OCI-LY3 (cell line): ENCODE results near the gene CBX1.

ENCODE experiments used
- H2AFZ ChIP-seq: fragments of 200-600, 300-600 bp; shearing (Covaris generic); 2 replicates; pipeline ENCODE4 v1.6.0; 2014; ENCODE audit warnings: antibody characterized with exemption, low read depth, low read length
- H3K27ac ChIP-seq: fragments of 200-600, 300-600 bp; sonication (generic); 2 replicates; pipeline ENCODE4 v1.5.1; 2014; ENCODE audit warnings: mild to moderate bottlenecking, low read length, moderate library complexity, mixed read lengths
- H3K27me3 ChIP-seq: fragments of 200-600, 300-600 bp; sonication (generic); 2 replicates; pipeline ENCODE4 v1.6.1; 2014; ENCODE audit warnings: low read depth, low read length, mixed read lengths
- H3K36me3 ChIP-seq: fragments of 200-600, 300-600 bp; sonication (generic); replicated peaks from 2 replicates; pipeline ENCODE3; 2014; ENCODE audit warnings: low read depth, low read length, mixed read lengths
- H3K4me1 ChIP-seq: fragments of 300-600, 200-600 bp; sonication (generic); 2 replicates; pipeline ENCODE4 v1.6.1; 2014; ENCODE audit warnings: low read length, mixed read lengths
- H3K4me2 ChIP-seq: fragments of 200-600, 300-600 bp; sonication (generic); 2 replicates; pipeline ENCODE4 v1.6.1; 2014; ENCODE audit warnings: low read length, mixed read lengths
- H3K4me3 ChIP-seq: fragments of 300-600, 200-600 bp; sonication (generic); 2 replicates; pipeline ENCODE4 v1.5.1; 2014; ENCODE audit warnings: antibody characterized with exemption, mild to moderate bottlenecking, low read length, moderate library complexity
- H3K79me2 ChIP-seq: fragments of 300-600, 200-600 bp; shearing (Covaris generic); 2 replicates; pipeline ENCODE4 v1.6.1; 2014; ENCODE audit warnings: mild to moderate bottlenecking, low read length, mixed read lengths
- H3K9ac ChIP-seq: fragments of 300-600, 200-600 bp; shearing (Covaris generic); 2 replicates; pipeline ENCODE4 v1.6.0; 2014; ENCODE audit warnings: mild to moderate bottlenecking, low read length, moderate library complexity
- H3K9me3 ChIP-seq: fragments of 200-600, 300-600 bp; shearing (Covaris generic); 2 replicates; pipeline ENCODE4 v1.6.1; 2014; ENCODE audit warnings: low read length, mixed read lengths; ENCODE audit not compliant: insufficient read depth
- H4K20me1 ChIP-seq: fragments of 200-600, 300-600 bp; sonication (generic); 2 replicates; pipeline ENCODE4 v1.6.1; 2016; ENCODE audit warnings: low read length, mixed read lengths; ENCODE audit not compliant: insufficient read depth
- EZH2phosphoT487 ChIP-seq: fragments of 200-600 bp; shearing (Covaris generic); IDR thresholded peaks from 2 replicates; pipeline ENCODE4 v1.6.1; 2018; ENCODE audit warnings: antibody characterized with exemption, mixed run types, low read depth
- TF ChIP-seq, protein P1 (sequence below): fragments of 200-600, 300-600 bp; sonication (generic); IDR thresholded peaks from 2 replicates; pipeline ENCODE4 v1.5.1; 2014; ENCODE audit warnings: antibody characterized with exemption, low read length, low read depth

The CBX1 gene

DNA sequence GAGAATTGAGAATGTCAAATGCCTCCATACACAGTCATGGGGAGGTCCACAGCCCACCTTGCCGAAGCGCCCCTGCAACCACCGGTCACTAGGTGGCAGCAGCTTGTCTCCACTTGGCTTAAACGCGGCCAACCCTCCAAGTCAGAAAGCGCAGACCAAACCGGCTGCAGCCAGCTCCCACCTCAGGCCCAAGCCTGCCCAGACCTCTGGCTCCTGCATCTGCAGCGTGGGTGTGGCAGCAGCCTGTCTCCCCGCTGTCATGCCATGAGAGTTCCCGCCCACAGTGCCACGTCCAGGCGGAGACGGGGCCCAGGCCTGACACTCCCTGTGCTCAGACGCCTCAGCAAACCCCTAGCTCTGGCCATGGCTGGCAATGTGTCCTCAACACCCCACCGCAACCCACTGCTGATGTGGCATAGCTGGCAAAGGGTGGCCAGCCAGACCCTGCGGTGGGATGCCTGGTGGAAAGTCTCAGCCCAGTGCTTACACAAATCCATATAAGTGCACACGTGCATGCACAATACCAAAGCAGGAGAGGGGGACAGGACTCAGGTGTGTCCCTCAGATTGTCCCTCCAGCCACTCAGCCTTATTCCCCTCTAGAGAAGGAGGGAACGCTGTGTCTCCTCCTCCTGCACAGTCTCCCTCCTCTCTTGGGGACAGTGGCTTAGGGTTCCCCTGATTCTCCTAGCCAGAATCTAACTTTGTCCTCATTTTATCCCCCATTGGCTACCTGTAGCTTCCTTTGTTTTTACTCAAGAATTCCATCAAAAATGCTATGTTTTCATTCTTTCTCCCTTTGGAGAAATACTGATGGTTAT lies 74.6 kb downstream of the CBX1 start:
- Histone ChIP-seq H3K27me3 (no peaks in the 10 kb centered on the region), H2AFZ (peak overlapping the region; percentile 1; the same call in 1 of the 2 replicates), H3K9me3 (no peaks in the 10 kb centered on the region), H3K4me2 (peak overlapping the region; percentile 100), H3K27ac (no peak overlapping the region), H3K4me1 (peaks cover 20% of the 10 kb centered on the region), H4K20me1 (no peaks in the 10 kb centered on the region), H3K36me3 (no peaks in the 10 kb centered on the region), H3K9ac (peak overlapping the region; percentile 6; the same call in 1 of the 2 replicates), H3K79me2 (no peaks in the 10 kb centered on the region), H3K4me3 (peak overlapping the region; percentile 31; the same call in 1 of the 2 replicates)
- no peak for TF ChIP-seq EZH2phosphoT487
- TF ChIP-seq, protein P1, sequence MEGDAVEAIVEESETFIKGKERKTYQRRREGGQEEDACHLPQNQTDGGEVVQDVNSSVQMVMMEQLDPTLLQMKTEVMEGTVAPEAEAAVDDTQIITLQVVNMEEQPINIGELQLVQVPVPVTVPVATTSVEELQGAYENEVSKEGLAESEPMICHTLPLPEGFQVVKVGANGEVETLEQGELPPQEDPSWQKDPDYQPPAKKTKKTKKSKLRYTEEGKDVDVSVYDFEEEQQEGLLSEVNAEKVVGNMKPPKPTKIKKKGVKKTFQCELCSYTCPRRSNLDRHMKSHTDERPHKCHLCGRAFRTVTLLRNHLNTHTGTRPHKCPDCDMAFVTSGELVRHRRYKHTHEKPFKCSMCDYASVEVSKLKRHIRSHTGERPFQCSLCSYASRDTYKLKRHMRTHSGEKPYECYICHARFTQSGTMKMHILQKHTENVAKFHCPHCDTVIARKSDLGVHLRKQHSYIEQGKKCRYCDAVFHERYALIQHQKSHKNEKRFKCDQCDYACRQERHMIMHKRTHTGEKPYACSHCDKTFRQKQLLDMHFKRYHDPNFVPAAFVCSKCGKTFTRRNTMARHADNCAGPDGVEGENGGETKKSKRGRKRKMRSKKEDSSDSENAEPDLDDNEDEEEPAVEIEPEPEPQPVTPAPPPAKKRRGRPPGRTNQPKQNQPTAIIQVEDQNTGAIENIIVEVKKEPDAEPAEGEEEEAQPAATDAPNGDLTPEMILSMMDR: peak; percentile 92

DNA sequence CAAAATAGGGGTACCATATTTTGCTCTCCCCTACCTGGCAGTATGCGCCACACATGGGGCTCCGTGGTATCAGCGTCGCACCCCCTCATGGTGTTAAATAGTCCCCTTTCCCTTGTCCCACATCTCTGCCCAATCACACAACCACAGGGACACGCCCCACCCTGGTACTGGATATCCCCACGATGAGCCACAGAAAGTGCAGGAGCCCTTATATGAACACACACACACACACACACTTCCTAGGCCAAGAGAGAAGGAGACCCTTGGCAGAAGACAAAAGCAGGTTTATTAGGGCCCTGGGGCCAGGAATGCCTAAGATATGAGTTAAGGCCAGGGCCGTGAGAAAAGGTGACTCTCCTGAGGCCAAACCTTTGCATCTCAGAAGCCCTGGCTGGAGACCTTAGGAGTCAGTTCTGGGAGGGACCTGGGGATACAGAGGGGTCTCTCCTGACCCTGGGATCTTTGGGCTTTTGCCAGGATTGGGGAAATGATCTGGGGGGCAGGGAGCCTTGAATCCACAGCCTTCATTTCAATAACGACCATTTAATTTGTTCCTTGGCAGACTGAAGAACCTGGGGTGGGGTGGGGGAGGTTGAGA lies 75.3 kb downstream of the CBX1 start:
- no peak overlapping the region; the same call in 1 of the 2 replicates for H2AFZ ChIP-seq
- no peaks in the 10 kb centered on the region for H3K9me3 ChIP-seq
- H3K4me2 ChIP-seq: peak overlapping the region; percentile 100
- H3K4me3 ChIP-seq: peak overlapping the region; percentile 83
- no peak for TF ChIP-seq EZH2phosphoT487
- TF ChIP-seq, protein P1: no peak
- no peak overlapping the region for H3K27ac ChIP-seq
- peaks cover 20% of the 10 kb centered on the region for H3K4me1 ChIP-seq
- H3K9ac ChIP-seq: peak overlapping the region; percentile 56
- no peaks in the 10 kb centered on the region for H3K27me3 ChIP-seq
- no peaks in the 10 kb centered on the region for H4K20me1 ChIP-seq
- H3K36me3 ChIP-seq: no peaks in the 10 kb centered on the region
- H3K79me2 ChIP-seq: no peaks in the 10 kb centered on the region

DNA sequence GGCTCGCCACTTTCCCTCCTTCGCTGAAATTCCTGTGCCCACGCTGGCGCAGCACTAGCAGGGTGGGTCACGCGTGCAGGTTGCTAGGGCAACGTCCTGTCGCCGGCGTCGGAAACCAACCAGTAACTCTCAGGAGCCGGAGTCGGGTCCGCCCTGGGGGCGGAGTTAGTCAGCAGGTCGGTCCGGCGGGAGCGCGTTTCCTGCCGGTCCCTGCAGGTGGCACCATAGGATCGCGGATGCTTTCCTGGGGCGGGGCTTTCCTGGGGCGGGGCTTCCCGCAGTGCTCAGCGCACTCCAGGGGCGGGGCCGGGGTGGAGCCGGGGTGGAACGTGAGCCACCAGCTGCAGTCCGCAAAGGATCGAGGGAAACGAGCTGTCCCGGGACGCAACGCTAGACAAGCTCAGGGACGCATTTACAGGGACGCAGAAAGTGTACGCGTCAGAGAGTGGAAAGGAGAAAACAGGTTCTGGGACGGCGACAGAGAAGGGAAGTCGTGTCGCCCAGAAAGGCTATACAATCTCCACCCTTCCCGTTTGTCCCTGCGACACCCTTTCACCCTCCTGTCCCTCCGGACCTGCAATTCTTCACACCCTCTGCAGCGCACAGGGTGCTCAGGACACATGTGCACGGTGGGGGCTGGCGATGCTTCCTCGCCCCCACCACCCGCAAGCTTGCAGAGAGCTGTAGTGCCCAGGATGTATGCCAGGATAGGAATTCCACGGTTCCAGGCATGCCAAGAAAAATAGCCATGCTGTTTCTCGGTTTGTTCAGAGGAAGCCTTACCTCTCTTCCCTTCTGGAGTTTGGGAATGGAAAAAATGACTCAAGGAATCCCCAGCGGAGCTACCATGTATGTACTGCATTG lies 76.0 kb downstream of the CBX1 start:
- H2AFZ ChIP-seq: peak overlapping the region; percentile 85
- no peak overlapping the region for H3K27ac ChIP-seq
- no peaks in the 10 kb centered on the region for H3K36me3 ChIP-seq
- H3K4me2 ChIP-seq: peak overlapping the region; percentile 100
- peak overlapping the region; percentile 56 for H3K9ac ChIP-seq
- no peaks in the 10 kb centered on the region for H4K20me1 ChIP-seq
- peaks cover 20% of the 10 kb centered on the region for H3K4me1 ChIP-seq
- H3K4me3 ChIP-seq: peak overlapping the region; percentile 83
- TF ChIP-seq, protein P1: peak; percentile 76
- no peak for TF ChIP-seq EZH2phosphoT487
- no peaks in the 10 kb centered on the region for H3K79me2 ChIP-seq
- peaks cover 3% of the 10 kb centered on the region; the same call in 1 of the 2 replicates for H3K27me3 ChIP-seq
- H3K9me3 ChIP-seq: no peaks in the 10 kb centered on the region
